DND-41 (cell line): ENCODE data around the gene C1QTNF3.

ENCODE experiments used
- CTCF ChIP-seq: IDR thresholded peaks from 2 replicates; pipeline ENCODE4 v1.5.1; 2012; ENCODE audit warnings: borderline replicate concordance, low read length, moderate library complexity, mild to moderate bottlenecking; ENCODE audit not compliant: poor library complexity, severe bottlenecking; ENCODE audit errors: extremely low read depth
- EZH2 ChIP-seq: IDR thresholded peaks from 3 replicates; pipeline ENCODE4 v1.6.1; 2012; ENCODE audit warnings: borderline replicate concordance, low read depth, mild to moderate bottlenecking, moderate library complexity, low read length, inconsistent platforms; ENCODE audit not compliant: severe bottlenecking

GRCh38 chr5:34022121-34022705, 20.8 kb downstream of the C1QTNF3 start:
- TF ChIP-seq CTCF (no peak), EZH2 (no peak)
